CD14-positive monocyte (primary cell): ENCODE measurements around the gene GPANK1. TPM values are rescaled to one million over a fixed set of nuclear protein-coding genes. Genes with fewer than 3 reads are reported as not detected.

ENCODE experiments used
- DNase-seq, 3 donors: peaks; one replicate each; pipeline ENCODE4 v3.0.0-alpha.2; 2011 to 2022
- H2AFZ ChIP-seq: 2 replicates; pipeline ENCODE4 v1.6.0; 2012; ENCODE audit warnings: mild to moderate bottlenecking, low read depth, low read length, inconsistent platforms; ENCODE audit not compliant: insufficient read depth, poor library complexity, severe bottlenecking
- H3K27ac ChIP-seq, 2 donors: 1 replicate in 1 of 2; 2 replicates in 1 of 2; pipeline ENCODE4 v1.5.1; 2012 to 2013; ENCODE audit warnings: low read length in 2 of 2, control low read depth in 1 of 2, inconsistent platforms in 1 of 2, low read depth in 1 of 2, mild to moderate bottlenecking in 1 of 2
- H3K27me3 ChIP-seq, 2 donors: one replicate each; pipeline versions ENCODE4 v1.6.0 to v1.6.1; 2011 to 2013; ENCODE audit warnings: low read length in 2 of 2; ENCODE audit not compliant: control insufficient read depth in 2 of 2, insufficient read depth in 2 of 2
- H3K36me3 ChIP-seq, 2 donors: replicated peaks in 1 of 2; 1 replicate in 1 of 2; 2 replicates in 1 of 2; pipeline versions ENCODE4 v1.5.1 to v1.6.1; 2012 to 2013; ENCODE audit warnings: low read length in 2 of 2, control low read depth in 1 of 2, inconsistent platforms in 1 of 2, mild to moderate bottlenecking in 1 of 2; ENCODE audit not compliant: insufficient read depth in 2 of 2, control insufficient read depth in 1 of 2
- H3K4me1 ChIP-seq, 2 donors: 1 replicate in 1 of 2; 2 replicates in 1 of 2; pipeline versions ENCODE4 v1.5.1 to v1.6.1; 2012 to 2013; ENCODE audit warnings: low read length in 2 of 2, control low read depth in 1 of 2, inconsistent platforms in 1 of 2, mild to moderate bottlenecking in 1 of 2, moderate library complexity in 1 of 2; ENCODE audit not compliant: insufficient read depth in 2 of 2, control insufficient read depth in 1 of 2
- H3K4me2 ChIP-seq: replicated peaks from 2 replicates; pipeline ENCODE3; 2012; ENCODE audit warnings: low read length, moderate library complexity, mild to moderate bottlenecking; ENCODE audit not compliant: poor library complexity, severe bottlenecking; ENCODE audit errors: extremely low read depth
- H3K4me3 ChIP-seq, 3 experiments: fragments of 200-600 bp in 1 of 3; sonication (generic) in 1 of 3; replicated peaks in 1 of 3; 1 replicate in 2 of 3; 2 replicates in 1 of 3; pipeline ENCODE4 v1.5.1; 2011 to 2013; ENCODE audit warnings: low read length in 3 of 3, mild to moderate bottlenecking in 3 of 3, control low read depth in 2 of 3, low read depth in 2 of 3, inconsistent platforms in 1 of 3, moderate library complexity in 1 of 3
- H3K79me2 ChIP-seq: 2 replicates; pipeline ENCODE4 v1.6.0; 2012; ENCODE audit warnings: mild to moderate bottlenecking, control low read depth, inconsistent platforms, low read length, moderate library complexity; ENCODE audit not compliant: insufficient read depth
- H3K9ac ChIP-seq: 2 replicates; pipeline ENCODE4 v1.6.0; 2017; ENCODE audit warnings: low read length, mild to moderate bottlenecking; ENCODE audit not compliant: insufficient read depth, poor library complexity, severe bottlenecking
- H3K9me3 ChIP-seq, 2 donors: replicated peaks in 1 of 2; 1 replicate in 1 of 2; 2 replicates in 1 of 2; pipeline versions ENCODE4 v1.5.1 to v1.6.1; 2012 to 2013; ENCODE audit warnings: low read length in 2 of 2, control low read depth in 1 of 2; ENCODE audit not compliant: control insufficient read depth in 1 of 2, insufficient read depth in 1 of 2
- H4K20me1 ChIP-seq: 2 replicates; pipeline ENCODE4 v1.6.0; 2012; ENCODE audit warnings: mild to moderate bottlenecking, low read length, control low read depth, moderate library complexity; ENCODE audit not compliant: insufficient read depth
- H3K27ac Mint-ChIP-seq, 7 donors: one replicate each; pipeline ENCODE4 v1.8.0; 2020; ENCODE audit warnings: mild to moderate bottlenecking in 7 of 7, mixed read lengths in 7 of 7, moderate library complexity in 6 of 7, inconsistent platforms in 2 of 7
- H3K27me3 Mint-ChIP-seq, 3 donors: one replicate each; pipeline ENCODE4 v1.8.0; 2021 to 2022; ENCODE audit warnings: low read depth in 3 of 3, mild to moderate bottlenecking in 3 of 3, mixed read lengths in 3 of 3, moderate library complexity in 3 of 3, inconsistent platforms in 1 of 3
- H3K36me3 Mint-ChIP-seq, 2 donors: one replicate each; pipeline ENCODE4 v1.8.0; 2020; ENCODE audit warnings: mixed read lengths in 2 of 2, inconsistent platforms in 1 of 2, mild to moderate bottlenecking in 1 of 2
- H3K4me1 Mint-ChIP-seq: one replicate; pipeline ENCODE4 v1.8.0; 2020; ENCODE audit warnings: mild to moderate bottlenecking, mixed read lengths
- H3K4me3 Mint-ChIP-seq, 2 donors: one replicate each; pipeline ENCODE4 v1.8.0; 2020; ENCODE audit warnings: mild to moderate bottlenecking in 2 of 2, mixed read lengths in 2 of 2, moderate library complexity in 1 of 2
- H3K9me3 Mint-ChIP-seq, 7 donors: one replicate each; pipeline ENCODE4 v1.8.0; 2020 to 2022; ENCODE audit warnings: mixed read lengths in 7 of 7, mild to moderate bottlenecking in 6 of 7, moderate library complexity in 6 of 7, inconsistent platforms in 2 of 7
- CTCF ChIP-seq: fragments of 200-600 bp; IDR thresholded peaks from one replicate; pipeline ENCODE4 v1.8.0; 2022; ENCODE audit warnings: antibody characterized with exemption, mild to moderate bottlenecking
- WGBS: methylation state at CpG from one replicate; pipeline ENCODE4 v1.1.5; 2013; ENCODE audit warnings: missing lambda C conversion rate; ENCODE audit not compliant: insufficient coverage; 5-methylcytosine and 5-hydroxymethylcytosine counted together
- intact Hi-C, 2 donors: fragments of 100-400 bp; cut with micrococcal nuclease; formaldehyde crosslinking; loops; one replicate each; pipeline versions ENCODE4 v1.15.0 to v1.15.1; 2023
- polyA plus RNA-seq, 3 donors: library from polyadenylated mRNA; depleted of rRNA in 1 of 3; unstranded in 2 of 3; stranded (reverse) in 1 of 3; fragments of 300-500 nt in 2 of 3; fragments of >200 nt in 1 of 3; fragmentation: Illumina TruSeq in 2 of 3; gene quantifications; 1 replicate in 2 of 3; 2 replicates in 1 of 3; pipeline ENCODE4 v1.2.3, GENCODE V29; 2012 to 2021

The GPANK1 gene
- polyA plus RNA-seq, 3 donors: 10.8 to 13.9 (median 12.0) TPM

- Histone ChIP-seq H3K79me2 (peaks cover 79% of the 10 kb centered on the region), H3K27ac (peak overlapping the region; percentile 52 to 80)
- 74% methylated on average over 3 of the region's 12 CpGs for WGBS
Measured at GRCh38 chr6:31661262-31662123, 3.3 kb downstream of the GPANK1 start.

More at GRCh38 chr6:31661262-31662123, 3.3 kb downstream of the GPANK1 start:
- Histone ChIP-seq H3K36me3 (peaks cover 15 to 42% of the 10 kb centered on the region in 2 donors), H2AFZ (peak overlapping the region; percentile 78), H3K27me3 (no peaks in the 10 kb centered on the region), H3K4me1 (peaks cover 61 to 87% of the 10 kb centered on the region in 2 donors), H3K9ac (peak overlapping the region; percentile 77), H3K4me2 (peak overlapping the region; percentile 87), H3K4me3 (peak overlapping the region in 1 of 3 experiments; percentile 89), H4K20me1 (peaks cover 26% of the 10 kb centered on the region), H3K9me3 (no peaks in the 10 kb centered on the region)
- intact Hi-C loops: loop anchor here in 1 of 2 donors (5.0 kb wide), 1 partner anchor 114 kb away; the partner anchor contains the start of genes ATP6V1G2 and NFKBIL1
- Mint-ChIP-seq H3K27ac (peak overlapping the region; percentile 86 to 95 (median 93)), H3K9me3 (peaks cover 0 to 2% (median 0%) of the 10 kb centered on the region in 7 donors), H3K36me3 (peaks cover 34 to 58% of the 10 kb centered on the region in 2 donors), H3K4me3 (peak overlapping the region; percentile 93 to 97), H3K4me1 (peaks cover 73% of the 10 kb centered on the region), H3K27me3 (peaks cover 0 to 1% (median 0%) of the 10 kb centered on the region in 3 donors)
- no peak for TF ChIP-seq CTCF
- DNase-seq: no peak
